HL-60/S4 treated with retinoic acid at 250 ng/mL for 4 days and 3 days (cell line): ENCODE results near the gene ZNF200.

Experiments
- in situ Hi-C: fragments of 300-500 bp; cut with MboI; formaldehyde crosslinking; loops from 2 replicates; pipeline ENCODE4 v1.7.0; 2022; ENCODE audit warnings: low sequenced_read_pairs

The ZNF200 gene

DNA sequence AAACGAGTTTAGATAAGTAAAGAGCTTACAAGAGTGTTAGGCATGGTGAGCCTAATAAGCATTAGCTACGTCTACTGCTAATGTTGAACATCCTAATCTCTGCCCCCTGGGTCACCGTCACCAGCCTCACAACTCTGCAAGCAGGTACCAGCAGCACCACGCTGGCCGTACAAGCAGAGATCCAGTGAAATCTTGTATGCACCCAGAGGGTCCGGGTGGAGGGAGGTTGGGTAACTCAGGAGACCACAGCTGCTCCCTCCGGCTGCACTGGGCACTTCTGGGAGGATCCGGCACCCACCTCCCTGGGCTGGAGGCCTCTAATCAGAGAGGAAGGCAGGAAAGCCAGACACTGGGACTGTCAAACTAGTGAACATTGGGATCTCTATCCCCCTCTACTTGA lies 55.3 kb downstream of the ZNF200 start:
- in situ Hi-C loops, result no loop called here

DNA sequence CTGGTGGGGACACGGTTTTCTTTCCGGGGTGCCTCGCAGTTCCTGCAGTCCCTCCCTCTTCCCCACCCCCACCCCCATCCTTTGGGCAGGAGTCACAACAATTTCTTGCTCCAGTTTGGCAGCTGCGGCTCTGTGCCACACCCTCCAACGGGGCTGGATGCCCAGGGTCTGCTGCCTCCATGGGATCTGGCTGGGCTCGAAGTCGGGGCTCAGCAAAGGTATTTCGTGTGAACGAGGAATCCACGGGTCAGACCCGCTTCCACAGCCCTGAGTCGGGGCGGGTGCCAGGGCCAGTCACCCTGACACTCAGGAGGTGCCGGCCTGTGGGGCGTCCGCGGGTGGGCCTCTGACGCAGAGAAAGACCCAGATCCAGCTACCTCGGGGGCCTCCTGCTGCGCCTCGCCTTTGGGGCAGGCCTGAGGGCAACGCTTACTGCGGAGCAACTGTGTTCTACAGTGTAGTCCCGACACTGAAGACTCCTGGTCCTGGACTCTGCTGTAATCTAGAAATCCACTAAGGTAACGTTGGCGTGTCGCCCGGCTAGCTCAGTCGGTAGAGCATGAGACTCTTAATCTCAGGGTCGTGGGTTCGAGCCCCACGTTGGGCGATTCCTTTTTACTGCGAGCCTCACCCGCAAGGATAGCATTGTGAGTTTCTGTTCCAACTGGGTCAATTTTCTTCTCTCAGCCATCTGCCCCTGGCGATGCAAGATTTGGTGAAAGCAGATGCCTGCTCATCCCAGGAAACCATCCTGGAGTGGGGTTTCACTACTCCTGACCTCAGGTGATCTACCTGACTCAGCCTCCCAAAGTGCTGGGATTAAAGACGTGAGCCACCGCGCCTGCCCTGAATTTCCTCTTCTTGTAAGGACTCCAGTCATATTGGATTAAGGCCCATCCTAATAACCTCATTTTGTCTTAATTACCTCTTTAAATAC lies 59.5 kb downstream of the ZNF200 start:
- in situ Hi-C loops, result no loop called here

- in situ Hi-C loops, result no loop called here
Observed at GRCh38 chr16:3174618-3175148, 60.3 kb downstream of the ZNF200 start.

GRCh38 chr16:3173892-3174617 lies 60.9 kb downstream of the ZNF200 start:
- in situ Hi-C loops, result no loop called here
